HG02884 (cell line): ENCODE measurements around the gene IGFBP7.

ENCODE experiments used
- ATAC-seq: cut with Tn5 transposase; IDR thresholded peaks from one replicate; pipeline ENCODE4 v1.9.1; 2021; ENCODE audit warnings: mild to moderate bottlenecking, moderate library complexity; ENCODE audit not compliant: unreplicated experiment

Gene IGFBP7

DNA sequence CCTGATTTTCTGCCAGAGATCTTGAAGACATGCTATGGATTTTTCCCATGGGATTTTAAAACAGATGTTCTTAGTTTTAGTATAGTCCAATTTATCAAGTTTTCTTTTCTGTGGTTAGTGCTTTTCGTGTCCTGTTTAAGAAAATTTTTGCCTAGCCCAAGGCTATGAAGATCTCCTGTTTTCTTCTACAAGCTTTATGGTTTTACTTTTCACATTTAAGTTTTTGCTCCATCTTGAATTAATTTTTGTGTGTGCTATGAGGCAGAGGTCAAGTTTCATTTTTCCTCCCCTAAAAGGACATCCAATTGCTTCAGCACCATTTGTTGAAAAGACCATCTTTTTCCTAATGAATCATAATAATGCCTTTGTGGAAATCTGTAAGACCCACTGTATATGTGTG is 65.9 kb downstream of the IGFBP7 start:
- no peak for ATAC-seq

DNA sequence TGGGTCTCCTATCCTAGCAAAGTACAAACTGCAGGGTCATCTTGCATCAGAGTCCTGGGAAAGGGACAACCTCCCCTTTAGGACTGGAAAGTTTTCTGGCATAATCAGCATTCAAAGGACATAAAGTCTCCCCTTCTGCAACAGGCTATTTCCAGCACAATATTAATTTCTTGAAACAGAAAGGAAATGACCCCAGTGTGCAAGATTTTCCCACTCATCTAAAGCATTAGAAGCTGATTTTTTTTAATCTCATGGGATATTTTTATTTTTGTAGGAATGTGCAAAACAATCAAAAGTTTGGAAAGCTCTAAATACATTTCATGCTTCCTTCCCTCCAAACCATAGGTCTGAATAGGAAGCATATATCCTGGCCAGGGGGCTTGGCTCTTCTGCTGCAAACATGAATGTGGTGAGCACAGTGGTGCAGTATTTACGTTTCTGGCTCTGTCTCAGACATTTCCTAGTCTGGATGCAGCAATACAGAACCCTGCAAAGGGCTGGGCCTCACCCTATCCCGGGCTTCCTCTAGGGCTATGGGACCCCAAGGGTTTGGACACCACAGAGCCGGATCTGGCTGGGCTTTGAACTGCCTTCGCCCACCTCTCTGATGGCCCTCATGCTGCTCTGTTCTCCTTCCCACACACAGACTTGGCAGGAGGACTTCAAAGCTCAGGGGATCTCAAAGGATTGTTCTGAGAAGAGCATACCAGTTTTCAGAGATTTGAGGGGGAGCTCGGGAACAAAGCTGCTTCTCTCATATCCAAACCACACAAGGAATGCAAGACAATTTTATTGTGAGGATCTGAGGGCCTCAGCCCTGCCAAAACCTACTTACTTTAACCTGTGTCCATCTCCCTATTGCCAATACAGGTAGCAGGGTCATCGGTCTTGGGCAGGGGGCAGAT is 66.6 kb downstream of the IGFBP7 start:
- ATAC-seq = no peak

- no peak for ATAC-seq
Measured at GRCh38 chr4:57042711-57043169, 67.4 kb downstream of the IGFBP7 start.

GRCh38 chr4:57041020-57041419 is 69.2 kb downstream of the IGFBP7 start:
- no peak for ATAC-seq

GRCh38 chr4:57040510-57040909 is 69.7 kb downstream of the IGFBP7 start:
- no peak for ATAC-seq

DNA sequence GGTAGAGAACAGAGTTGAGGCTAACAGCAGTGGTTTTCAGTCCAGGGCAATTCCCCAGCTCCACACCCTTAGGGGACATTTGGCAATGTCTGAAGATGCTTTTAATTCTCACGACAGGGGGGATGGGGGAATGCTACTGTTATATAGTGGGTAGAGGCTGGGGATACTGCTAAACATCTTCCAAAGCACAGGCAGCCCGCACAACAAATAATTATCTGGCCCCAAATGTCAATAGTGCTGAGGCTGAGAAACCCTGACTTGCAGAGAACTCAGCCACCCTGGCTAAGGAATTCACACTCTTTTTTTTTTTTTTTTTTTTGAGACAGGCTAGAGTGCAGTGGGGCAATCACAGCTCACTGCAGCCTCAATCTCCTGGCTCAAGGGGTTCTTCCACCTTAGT is 70.8 kb downstream of the IGFBP7 start:
- ATAC-seq = no peak

GRCh38 chr4:57037982-57038604 is 72.1 kb downstream of the IGFBP7 start:
- peak; percentile 65 for ATAC-seq

DNA sequence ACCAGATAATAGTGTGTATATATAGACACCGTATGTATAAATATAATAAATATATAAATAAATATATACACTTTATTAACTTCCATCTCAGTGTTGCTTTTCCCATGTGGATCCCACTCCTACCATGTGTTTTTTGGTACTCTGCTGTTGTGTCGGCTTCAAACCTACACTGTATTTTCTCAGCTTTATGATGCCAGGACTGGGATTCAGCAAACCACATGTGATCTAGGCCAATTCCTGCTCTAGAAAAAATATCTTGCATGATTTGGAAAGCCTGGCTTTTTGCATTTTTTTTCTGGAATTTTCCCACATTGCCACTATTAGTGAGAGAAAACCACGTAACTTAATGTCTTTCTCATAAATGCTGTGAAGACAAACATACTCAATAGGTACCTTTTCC is 75.7 kb downstream of the IGFBP7 start:
- ATAC-seq = no peak

DNA sequence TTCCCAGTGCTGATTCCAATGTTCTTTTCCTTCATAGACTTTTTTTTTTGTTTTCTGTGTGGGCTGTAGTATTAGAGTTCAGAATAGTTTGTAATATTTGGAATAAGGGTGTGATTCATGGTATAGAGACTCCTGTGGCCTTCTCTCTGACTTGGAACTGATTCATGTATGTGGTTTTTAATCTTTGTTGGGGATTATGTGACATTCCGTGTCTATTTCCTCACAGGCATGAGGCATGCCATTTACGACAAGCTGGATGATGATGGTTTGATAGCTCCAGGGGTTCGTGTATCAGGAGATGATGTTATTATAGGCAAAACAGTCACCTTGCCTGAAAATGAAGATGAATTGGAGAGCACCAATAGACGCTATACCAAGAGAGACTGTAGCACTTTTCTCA is 87.1 kb downstream of the IGFBP7 start:
- no peak for ATAC-seq

- ATAC-seq = no peak
Measured at GRCh38 chr4:57020467-57021101, 89.6 kb downstream of the IGFBP7 start.

DNA sequence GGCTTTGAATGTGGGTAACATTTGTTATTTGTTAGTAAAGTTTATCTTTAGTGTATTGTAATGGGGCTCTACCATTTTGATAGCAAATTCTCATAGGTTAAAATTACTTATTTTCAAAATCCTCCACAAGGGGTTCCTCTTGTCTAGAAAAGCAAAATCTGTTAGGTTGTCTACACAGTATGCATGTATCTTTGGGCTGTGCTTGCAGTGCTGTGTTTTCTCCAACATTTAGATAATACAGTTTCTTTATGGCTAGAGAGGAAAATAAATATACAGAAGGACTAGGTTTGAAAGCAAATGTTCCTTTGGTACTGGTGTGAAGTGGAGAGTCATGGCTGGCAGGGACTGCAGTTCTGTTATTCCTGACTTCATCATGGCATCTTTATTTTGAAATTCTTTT is 91.2 kb downstream of the IGFBP7 start:
- no peak for ATAC-seq

DNA sequence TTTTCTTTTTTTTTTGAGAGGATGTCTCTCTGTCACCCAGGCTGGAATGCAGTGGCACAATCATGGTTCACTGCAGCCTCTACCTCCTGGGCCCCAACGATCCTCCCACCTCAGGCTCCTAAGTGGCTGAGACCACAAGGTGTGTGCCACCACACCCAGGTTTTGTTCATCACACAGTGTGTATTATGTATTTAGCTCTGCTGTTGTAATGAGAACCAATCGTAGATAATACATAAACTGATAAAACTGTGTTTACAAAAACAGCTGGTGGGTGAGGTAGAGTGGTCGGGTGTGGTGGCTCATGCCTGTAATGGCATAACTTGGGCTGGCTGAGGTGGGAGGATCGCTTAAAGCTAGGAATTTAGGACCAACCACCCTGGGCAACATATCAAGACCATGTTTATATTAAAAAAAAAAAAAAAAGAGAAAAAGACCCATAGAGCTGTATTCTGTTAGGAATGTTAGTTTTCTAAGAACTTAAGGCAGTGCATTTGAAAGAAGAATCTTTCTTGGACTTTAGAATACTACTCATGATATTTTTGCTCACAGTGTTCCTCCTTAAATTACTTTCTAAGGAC is 96.6 kb downstream of the IGFBP7 start:
- ATAC-seq = no peak

DNA sequence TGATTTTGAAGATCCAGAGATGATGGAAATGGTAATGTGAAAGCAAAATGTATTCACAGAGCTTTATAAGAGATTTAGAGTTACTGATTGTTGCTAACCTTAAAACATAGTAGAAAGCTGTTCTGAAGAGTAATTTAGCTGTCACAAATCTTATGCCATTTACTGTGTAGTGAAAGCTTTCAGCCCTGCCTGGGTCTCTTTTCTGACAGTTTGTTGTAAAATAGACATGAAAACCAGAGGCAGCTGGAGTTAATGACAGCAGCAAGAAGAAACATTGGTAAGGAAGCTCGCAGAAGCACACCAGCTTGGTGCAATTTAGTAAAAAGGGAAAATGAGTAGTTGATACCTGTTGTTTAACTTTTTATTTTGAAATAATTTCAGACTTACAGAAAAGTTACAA is 110.4 kb downstream of the IGFBP7 start:
- no peak for ATAC-seq

DNA sequence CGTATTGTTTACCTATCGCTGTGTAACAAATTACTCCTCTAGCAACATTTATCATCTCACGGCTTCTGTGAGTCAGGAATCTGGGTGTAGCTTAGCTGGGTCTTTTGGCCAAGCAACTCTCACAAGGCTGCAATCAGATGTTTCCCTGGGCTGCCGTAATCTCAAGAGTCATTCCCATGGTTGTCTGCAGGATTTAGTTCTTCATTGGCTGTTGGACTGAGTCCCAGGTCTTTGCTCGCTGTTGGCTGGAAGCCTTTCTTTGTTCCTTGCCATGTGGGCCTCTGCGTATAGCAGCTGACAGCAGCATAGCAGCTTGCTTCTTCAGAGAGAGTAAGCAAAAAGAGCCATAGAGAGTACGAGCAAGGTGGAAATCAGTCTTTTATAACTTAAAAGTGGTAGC is 114.7 kb downstream of the IGFBP7 start:
- no peak for ATAC-seq

- no peak for ATAC-seq
Measured at GRCh38 chr4:56990109-56990905, 119.9 kb downstream of the IGFBP7 start.

- no peak for ATAC-seq
Measured at GRCh38 chr4:56986952-56987351, 123.2 kb downstream of the IGFBP7 start.

- ATAC-seq = no peak
Measured at GRCh38 chr4:56986192-56986591, 124.0 kb downstream of the IGFBP7 start.

DNA sequence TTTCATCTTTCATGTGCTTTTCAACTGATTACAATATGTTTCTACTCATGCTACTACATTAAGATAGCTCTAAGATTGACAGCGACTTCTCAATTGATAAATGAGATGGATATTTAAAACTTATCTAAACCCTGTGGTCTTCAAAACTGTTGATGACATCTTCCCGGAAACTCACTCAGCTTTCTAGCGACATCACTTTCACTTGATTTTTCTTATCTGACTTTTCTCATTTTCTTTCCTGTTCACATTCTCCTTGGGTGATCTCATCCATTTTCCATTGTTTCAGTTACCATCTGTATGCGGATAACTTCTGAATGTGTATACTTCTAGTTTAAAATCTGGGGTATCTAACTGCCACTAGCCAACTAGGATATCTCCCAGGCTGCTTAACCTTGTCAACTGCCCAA is 128.4 kb downstream of the IGFBP7 start:
- ATAC-seq = no peak
